Astrocyte (in vitro differentiated cells and primary cell): Measurements from ENCODE around the gene RPUSD3.

Experiments
- CTCF ChIP-seq: IDR thresholded peaks from 2 replicates; pipeline ENCODE4 v1.5.1; 2011; ENCODE audit warnings: low read depth, mild to moderate bottlenecking, inconsistent platforms, low read length, moderate library complexity; ENCODE audit not compliant: insufficient read depth
- EZH2 ChIP-seq: IDR thresholded peaks from 2 replicates; pipeline ENCODE4 v1.6.1; 2012; ENCODE audit warnings: mild to moderate bottlenecking, low read length, inconsistent platforms; ENCODE audit not compliant: insufficient read depth

GRCh38 chr3:9864200-9864927, 20.6 kb upstream of the RPUSD3 start:
- TF ChIP-seq CTCF = no peak
- no peak for TF ChIP-seq EZH2
